GM13977 (cell line): ENCODE measurements around the gene JSRP1.
A peak's percentile ranks its signal among the peaks of the same experiment; 100 is the strongest.

Source experiments
- DNase-seq: peaks from one replicate; pipeline ENCODE4 v3.0.0; 2012; ENCODE audit warnings: low spot score
- in situ Hi-C: fragments of 300-500 bp; cut with MboI; formaldehyde crosslinking; loops from one replicate; pipeline ENCODE4 v1.12.0; 2022; ENCODE audit warnings: low sequenced_read_pairs, low pct_unique_long_range_greater_than_20kb, mixed read lengths, inconsistent platforms; ENCODE audit not compliant: unreplicated experiment
- TF ChIP-seq, protein P1 (sequence below): IDR thresholded peaks from 2 replicates; pipeline ENCODE4 v1.5.1; 2012; ENCODE audit warnings: mild to moderate bottlenecking, control low read depth; ENCODE audit not compliant: insufficient read depth; ENCODE audit errors: extremely low read depth, missing control alignments

The JSRP1 gene

DNA sequence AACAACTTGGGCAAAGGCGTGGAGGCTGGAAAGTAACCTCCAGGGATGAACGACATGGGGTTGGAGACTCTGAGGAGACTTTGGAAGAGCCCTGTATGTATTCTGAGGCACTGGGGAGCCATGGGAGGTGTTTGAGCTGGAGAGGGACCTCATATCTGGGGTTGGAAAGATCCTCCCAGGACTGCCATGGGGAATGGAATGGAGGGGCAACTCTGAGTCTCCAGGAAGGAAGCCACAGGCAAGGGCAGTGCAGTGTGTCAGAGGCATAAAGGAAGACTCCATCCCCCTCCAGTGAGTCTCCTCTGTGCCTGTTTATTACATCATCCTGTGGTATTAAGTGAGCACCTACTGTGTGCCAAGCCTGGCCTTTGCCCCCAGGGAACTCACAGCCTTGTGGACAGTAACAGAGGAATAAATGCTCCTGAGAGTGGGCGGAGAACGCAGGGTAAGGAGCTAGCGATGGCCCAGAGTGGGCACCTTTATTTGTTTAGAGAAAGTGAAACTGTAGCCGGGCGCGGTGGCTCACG is 18.0 kb upstream of the JSRP1 start:
- in situ Hi-C loops: loop anchor here (25.0 kb wide), 1 partner anchor 338 kb away; no protein-coding TSS in a partner anchor
- DNase-seq: no peak
- TF ChIP-seq, protein P1, sequence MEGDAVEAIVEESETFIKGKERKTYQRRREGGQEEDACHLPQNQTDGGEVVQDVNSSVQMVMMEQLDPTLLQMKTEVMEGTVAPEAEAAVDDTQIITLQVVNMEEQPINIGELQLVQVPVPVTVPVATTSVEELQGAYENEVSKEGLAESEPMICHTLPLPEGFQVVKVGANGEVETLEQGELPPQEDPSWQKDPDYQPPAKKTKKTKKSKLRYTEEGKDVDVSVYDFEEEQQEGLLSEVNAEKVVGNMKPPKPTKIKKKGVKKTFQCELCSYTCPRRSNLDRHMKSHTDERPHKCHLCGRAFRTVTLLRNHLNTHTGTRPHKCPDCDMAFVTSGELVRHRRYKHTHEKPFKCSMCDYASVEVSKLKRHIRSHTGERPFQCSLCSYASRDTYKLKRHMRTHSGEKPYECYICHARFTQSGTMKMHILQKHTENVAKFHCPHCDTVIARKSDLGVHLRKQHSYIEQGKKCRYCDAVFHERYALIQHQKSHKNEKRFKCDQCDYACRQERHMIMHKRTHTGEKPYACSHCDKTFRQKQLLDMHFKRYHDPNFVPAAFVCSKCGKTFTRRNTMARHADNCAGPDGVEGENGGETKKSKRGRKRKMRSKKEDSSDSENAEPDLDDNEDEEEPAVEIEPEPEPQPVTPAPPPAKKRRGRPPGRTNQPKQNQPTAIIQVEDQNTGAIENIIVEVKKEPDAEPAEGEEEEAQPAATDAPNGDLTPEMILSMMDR: no peak

DNA sequence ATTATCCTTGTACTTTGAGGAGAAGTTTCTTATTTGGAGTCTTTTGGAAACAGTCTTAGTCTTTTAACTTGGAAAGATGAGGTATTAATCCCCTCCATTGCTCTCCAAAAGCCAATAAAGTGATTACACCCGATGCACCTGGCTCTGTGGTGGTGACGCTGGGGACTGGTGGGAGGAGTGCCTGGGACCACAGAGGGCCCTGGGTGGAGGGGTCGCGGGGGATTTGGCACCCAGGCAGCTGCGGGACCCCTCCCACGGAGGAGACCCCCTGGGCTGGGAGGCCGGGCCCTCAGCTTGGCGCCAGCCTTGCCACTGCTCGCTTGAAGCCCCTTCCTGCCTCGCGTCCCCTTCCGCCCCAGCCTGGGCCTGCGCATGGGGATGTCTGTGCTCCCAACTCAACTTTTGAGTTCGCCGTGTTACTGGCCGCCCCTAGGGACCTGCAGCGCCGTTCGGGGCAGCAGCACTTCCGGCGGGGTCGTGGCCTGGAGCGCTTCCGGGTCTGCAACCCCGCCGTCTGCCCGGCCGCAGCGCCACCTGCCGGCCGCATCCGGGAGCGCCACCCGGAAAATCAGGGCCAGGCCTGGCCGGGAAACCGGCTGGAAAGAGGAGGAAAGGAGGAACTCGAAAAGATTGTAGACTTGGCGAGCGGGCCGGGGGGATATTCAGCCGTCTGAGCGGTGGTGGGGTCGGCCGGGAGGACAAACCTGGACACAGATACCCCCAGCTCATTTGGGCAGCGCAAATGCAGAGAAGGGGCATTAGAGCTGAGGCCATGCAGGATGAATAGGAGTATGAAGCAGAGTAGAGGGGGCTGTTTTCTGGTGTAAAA is 17.4 kb upstream of the JSRP1 start:
- peak; percentile 97 for DNase-seq
- TF ChIP-seq, protein P1: peak; percentile 96

DNA sequence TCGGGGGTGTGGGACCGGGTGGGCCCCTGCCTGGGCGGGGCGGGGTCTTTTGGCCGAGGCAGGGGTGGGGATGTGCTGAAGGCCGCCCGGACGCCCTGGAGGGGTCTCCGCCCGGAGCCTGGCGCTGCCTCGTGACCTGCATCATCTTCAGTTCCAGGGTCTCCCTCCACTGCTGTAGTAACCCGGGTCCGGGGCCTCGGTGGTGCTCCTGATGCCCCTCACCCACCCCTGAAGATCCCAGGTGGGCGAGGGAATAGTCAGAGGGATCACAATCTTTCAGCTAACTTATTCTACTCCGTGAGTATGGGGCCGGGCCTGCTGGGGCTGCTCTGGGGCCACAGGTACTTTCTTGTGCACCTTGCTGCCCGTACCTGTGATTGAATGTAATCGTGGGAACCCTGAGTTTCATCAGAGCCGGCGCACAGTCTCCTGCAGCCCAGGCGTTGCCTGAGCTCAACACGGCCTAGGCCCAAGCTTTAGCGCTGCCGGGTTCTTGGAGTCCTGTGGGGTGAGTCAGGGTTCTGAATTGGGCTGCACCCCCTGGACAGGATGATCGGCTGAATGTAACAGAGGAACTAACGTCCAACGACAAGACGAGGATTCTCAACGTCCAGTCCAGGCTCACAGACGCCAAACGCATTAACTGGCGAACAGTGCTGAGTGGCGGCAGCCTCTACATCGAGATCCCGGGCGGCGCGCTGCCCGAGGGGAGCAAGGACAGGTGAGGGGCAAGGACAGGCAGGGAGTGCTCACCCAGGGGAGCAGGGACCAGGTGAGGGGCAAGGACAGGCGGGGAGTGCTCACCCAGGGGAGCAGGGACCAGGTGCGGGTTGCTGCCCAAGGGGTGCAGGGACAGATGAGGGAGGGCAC is 15.3 kb upstream of the JSRP1 start:
- in situ Hi-C loops: loop anchor here (25.0 kb wide), 1 partner anchor 341 kb away; no protein-coding TSS in a partner anchor
- DNase-seq: no peak
- TF ChIP-seq, protein P1: no peak

More for the DNA sequence above, 17.4 kb upstream of the JSRP1 start:
- in situ Hi-C loops: loop anchor here (25.0 kb wide), 1 partner anchor 339 kb away; no protein-coding TSS in a partner anchor

DNA sequence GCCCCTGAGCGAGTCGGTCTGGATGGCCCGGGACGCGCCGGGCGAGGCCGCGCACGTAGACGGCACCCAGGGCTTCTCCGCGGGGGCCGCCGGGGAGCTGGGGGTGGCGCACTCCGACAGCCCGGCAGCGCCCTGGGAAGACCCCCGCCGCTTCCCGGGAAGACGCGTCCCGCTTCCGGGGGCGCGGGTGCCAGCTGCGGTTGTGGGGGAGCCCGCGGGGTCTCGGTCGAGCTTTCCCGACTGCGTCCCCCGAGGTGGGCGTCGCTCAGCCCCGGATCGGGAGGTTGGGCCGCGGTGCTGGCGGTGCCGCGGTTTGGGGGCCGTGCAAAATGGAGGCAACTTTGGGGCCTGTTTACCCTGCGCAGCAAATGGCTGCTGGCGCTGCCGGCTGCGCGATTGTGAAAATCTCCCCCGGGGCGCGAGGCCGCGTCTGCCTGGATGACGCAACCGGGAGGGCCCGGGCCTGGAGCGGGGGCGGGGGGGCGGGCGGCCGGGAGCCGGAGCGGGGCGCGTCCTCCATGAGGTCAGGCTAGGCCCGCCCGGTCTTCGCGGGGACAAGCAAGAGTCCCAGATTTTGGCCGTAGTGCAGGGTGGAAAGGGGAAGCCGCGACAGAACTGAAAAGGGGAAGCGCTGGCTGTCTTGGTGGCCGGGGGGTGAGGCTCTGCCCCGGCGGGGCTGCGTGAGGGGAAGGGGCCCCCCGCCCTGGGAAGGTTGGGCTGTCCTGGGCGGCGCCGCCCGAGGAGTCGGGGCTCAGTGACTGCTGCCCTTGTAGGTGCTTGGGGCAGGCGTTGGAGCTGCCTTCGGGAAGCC is 14.4 kb upstream of the JSRP1 start:
- DNase-seq: peak; percentile 91
- TF ChIP-seq, protein P1: no peak
- in situ Hi-C loops: loop anchor here (25.0 kb wide), 1 partner anchor 342 kb away; no protein-coding TSS in a partner anchor

DNA sequence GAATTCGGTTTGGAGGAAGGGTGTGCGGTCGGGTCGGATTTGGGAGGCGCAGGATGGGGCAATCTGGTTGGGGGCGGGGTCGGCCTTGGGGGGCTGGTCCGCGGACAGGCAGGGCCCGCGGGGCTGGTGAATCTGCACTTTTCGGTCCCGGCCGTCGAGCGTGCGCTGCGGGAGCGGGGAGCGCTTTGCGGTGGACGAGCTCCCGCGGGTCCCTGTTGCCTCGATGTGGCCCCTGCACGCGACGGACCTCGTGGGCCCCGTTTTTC is 13.9 kb upstream of the JSRP1 start:
- TF ChIP-seq, protein P1: no peak
- in situ Hi-C loops: loop anchor here (25.0 kb wide), 1 partner anchor 342 kb away; no protein-coding TSS in a partner anchor
- DNase-seq: no peak
